B cell (primary cell): Measurements from ENCODE around the gene CYTL1.

Experiments used
- EZH2 ChIP-seq: IDR thresholded peaks from 2 replicates; pipeline ENCODE4 v1.6.1; 2012; ENCODE audit warnings: borderline replicate concordance, low read depth, mild to moderate bottlenecking, moderate library complexity, low read length; ENCODE audit not compliant: insufficient read depth, poor library complexity, severe bottlenecking
- TF ChIP-seq, protein P1 (sequence below): fragments of 200-600 bp; IDR thresholded peaks from one replicate; pipeline ENCODE4 v1.8.0; 2022; ENCODE audit warnings: antibody characterized with exemption, mild to moderate bottlenecking

DNA sequence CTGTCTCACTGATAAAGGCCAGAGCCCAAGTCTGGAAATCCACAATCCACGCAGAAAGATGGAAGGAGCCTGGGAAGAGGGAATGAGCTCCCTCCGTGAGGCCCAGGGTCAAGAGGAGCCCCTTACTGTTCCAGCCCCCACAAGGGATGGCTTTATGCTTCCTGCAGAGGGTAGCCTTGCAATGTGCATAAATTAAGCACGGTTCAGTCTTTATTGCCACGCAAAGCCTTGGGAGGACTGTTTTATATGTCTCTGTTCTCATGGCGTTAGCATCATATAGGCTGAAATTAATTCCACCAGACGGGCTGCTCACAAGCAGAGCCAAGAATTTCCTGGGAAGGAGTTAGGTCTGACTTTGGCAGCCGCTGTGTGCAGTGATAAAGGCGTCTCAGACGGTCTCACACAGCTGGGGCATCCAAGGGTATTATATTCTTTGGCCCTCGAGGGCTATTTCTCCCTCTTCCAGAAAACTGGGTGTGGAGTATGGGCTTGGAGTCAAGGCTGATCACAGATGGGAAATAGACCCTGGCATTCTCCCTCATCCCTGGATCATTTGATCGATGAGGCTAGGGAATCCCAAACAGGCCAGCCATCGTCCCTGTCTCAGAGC, 38.5 kb downstream of the CYTL1 start:
- TF ChIP-seq, protein P1, sequence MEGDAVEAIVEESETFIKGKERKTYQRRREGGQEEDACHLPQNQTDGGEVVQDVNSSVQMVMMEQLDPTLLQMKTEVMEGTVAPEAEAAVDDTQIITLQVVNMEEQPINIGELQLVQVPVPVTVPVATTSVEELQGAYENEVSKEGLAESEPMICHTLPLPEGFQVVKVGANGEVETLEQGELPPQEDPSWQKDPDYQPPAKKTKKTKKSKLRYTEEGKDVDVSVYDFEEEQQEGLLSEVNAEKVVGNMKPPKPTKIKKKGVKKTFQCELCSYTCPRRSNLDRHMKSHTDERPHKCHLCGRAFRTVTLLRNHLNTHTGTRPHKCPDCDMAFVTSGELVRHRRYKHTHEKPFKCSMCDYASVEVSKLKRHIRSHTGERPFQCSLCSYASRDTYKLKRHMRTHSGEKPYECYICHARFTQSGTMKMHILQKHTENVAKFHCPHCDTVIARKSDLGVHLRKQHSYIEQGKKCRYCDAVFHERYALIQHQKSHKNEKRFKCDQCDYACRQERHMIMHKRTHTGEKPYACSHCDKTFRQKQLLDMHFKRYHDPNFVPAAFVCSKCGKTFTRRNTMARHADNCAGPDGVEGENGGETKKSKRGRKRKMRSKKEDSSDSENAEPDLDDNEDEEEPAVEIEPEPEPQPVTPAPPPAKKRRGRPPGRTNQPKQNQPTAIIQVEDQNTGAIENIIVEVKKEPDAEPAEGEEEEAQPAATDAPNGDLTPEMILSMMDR, result no peak
- TF ChIP-seq EZH2, result no peak
